DMS 273 (cell line): ENCODE data around the gene NLGN3.

Experiments
- DNase-seq: peaks from one replicate; lab custom pipeline; 2025; ENCODE audit not compliant: unreplicated experiment; lab: John Stamatoyannopoulos, UW

The NLGN3 gene

DNA sequence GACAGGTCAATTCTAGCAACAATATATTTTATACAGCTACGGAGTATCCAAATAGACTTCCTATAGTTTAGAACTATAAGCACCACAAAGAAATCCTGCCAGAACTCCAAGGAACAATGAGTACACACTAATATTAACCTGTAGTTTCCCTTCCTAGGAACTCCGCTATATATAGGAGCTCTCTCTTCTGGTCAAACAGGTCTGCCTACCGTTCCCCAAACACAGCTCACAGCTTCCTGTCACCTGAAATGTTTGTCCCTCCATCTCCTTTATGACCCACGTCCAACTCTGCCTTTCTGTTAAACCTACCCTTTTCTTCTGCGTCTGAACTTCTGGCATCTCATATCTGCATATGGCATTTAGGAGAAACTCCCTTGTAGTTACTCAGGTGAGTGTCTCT, 67.9 kb downstream of the NLGN3 start:
- DNase-seq = no peak

DNA sequence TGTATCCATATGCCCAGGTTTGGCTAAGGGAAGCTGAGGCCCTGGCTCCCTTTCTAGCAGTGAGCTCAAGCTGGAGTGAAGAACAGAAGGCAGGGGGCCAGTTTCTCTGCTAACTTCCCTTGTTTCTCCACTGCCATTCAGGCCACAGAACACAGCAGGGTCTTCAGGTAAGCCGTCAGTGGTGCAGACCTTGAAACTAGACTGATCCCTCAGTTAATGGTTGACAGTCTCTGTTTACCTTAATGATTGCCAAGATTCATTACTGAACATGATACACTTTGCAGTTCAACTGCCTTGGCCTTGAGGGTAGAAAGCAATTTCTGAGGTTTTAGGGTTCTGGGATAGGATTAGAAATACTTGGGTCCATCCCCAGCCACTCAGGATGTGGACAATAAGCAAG, 69.5 kb downstream of the NLGN3 start:
- no peak for DNase-seq

DNA sequence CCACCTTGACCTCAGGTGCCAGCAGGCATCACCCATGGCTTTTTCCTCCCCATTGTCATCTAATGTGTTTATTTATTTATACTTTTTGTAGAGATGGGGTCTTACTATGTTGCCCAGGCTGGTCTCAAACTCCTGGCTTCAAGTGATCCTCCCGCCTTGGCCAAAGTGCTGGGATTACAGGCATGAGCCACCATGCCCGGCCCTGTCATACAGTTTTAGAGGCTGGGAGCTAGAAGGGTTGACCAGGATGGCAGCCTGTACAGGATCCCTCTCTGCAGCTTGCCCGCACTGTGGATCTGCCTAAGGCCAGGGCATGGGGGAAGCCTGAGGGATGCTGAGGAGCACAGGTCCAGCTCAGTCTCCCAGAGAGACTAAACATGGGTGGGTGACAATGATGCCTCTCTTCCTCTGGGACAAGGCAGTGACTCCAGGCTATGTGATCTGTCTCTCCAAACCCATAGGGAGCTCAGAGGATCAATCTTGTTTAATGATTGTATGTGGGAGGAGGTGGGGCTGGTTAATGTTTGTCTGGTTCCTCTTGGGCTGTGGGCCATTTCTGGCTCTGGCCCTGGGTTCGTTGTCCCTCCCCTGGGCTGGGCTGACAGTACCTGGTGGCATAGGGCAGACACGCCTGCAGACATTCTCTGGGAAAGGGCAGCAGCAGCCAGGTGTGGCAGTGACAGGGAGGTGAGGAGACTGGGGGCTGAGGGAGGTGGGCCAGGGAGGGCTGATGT, 70.1 kb downstream of the NLGN3 start:
- no peak for DNase-seq

DNA sequence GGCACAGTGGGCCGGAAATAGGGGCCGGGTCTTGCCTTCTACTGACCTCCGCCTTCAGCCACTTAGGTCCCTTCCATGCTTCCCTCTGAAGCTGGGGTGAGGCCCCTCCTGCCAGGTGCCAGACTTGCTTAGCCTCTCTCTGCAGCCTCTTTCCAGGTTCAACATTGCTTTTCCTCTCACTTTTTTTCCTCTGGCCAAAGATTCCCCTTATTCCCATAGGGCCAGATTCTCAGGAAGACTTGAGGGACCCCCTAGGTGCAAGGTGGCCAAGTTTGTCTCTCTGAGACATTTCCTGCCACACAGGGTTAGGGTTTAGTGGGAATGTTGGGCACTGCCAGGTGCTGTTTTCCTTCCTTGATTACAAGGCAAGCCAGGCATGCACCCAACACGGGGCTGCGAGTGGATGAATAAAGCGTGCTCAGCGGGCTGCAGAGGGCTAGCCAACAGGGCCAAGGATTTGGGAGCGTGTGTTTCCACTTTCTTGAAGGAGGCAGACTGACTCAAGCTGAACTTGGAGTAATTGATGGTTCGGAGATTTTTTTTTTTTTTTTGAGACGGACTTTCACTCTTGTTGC, 70.8 kb downstream of the NLGN3 start:
- DNase-seq = no peak

DNA sequence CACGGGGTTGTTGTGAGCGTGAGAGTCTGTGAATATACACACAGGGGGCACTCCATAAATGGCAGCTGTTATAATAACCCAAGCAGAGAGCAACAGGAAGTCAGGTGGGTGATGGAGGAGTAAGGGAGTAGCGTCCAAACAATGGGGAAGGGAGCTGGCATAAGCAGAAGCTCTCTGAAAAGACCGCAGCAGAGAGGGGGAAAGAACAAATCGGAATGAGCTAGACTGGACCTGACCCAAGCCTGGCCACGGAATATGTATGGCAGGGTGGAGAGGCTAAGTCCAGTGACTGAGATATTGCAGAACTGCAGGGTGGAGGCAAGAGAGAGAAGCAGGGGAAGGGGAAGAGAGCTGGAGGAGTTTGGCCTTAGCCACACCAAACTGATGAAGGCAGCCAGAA, 71.8 kb downstream of the NLGN3 start:
- DNase-seq = no peak

DNA sequence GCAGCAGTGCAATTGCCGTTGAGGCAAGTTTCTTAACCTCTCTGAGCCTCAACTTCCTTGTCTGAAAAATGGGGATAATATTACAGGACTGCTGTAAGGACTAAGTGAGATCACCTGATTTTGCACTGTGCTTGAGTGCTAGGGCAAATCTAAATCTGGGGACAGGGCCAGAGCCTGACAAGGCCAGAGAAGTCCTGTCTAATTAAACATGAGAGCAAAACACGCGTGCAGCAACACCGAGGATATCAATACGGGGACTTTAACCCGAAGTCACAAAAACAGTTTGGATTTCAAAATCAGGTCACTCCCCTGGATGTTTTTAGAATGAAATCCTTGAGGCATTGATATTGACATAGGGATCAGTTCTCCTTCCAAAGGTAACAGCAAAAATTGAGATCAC, 72.7 kb downstream of the NLGN3 start:
- DNase-seq = no peak
